NCI-H460 (cell line): Measurements from ENCODE around the gene DLG2. TPM values are rescaled to one million over a fixed set of nuclear protein-coding genes. Genes with fewer than 3 reads are reported as not detected.

Experiments used
- DNase-seq: peaks from one replicate; pipeline ENCODE4 v3.0.0-alpha.2; 2016; ENCODE audit warnings: low read depth; ENCODE audit errors: extremely low read depth
- total RNA-seq: library from RNA; depleted of rRNA; stranded (reverse); fragments of >200 nt; shearing (Covaris generic); gene quantifications from 2 replicates; pipeline ENCODE4 v1.2.3, GENCODE V29; 2014

The DLG2 gene
- total RNA-seq, 1 experiment from 2014 or later: 115 TPM

DNA sequence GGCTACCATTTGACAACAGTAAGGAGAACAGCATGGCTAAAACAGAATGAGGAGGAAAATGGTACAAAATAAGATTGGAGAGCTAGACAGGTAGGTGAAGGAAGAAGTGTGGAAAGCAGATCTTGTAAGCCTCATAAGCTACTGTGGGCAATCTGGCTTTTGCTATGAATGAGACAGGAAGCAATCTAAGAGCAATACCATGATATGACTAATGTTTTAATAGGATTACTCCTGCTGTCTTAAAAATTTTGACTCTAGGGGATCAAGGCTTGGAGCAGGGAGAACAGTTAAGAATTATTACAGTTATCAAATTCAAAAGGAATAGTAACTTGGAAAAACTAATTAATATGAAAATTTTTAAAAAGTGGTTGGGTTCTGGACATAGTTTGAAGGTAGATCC lies 1174.9 kb downstream of the DLG2 start:
- DNase-seq: no peak

DNA sequence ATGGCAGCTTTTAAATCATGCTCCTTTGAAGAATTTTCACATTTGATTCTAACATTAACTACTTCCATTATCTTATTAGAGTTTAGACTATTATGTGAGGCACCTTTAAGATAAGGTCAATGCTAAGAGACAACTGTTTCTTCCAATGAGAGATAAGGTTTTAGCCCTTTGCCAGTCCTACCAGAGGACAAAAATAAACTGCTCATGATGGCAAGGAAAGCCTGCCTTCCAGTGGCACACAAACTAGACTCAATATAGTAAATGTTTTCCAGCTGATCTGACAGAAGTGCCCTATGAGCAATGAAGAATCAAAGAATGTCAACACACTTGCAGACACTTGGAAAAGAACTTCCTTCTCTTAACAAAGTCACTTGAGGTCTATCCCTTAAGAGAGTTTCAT lies 1188.6 kb downstream of the DLG2 start:
- no peak for DNase-seq

DNA sequence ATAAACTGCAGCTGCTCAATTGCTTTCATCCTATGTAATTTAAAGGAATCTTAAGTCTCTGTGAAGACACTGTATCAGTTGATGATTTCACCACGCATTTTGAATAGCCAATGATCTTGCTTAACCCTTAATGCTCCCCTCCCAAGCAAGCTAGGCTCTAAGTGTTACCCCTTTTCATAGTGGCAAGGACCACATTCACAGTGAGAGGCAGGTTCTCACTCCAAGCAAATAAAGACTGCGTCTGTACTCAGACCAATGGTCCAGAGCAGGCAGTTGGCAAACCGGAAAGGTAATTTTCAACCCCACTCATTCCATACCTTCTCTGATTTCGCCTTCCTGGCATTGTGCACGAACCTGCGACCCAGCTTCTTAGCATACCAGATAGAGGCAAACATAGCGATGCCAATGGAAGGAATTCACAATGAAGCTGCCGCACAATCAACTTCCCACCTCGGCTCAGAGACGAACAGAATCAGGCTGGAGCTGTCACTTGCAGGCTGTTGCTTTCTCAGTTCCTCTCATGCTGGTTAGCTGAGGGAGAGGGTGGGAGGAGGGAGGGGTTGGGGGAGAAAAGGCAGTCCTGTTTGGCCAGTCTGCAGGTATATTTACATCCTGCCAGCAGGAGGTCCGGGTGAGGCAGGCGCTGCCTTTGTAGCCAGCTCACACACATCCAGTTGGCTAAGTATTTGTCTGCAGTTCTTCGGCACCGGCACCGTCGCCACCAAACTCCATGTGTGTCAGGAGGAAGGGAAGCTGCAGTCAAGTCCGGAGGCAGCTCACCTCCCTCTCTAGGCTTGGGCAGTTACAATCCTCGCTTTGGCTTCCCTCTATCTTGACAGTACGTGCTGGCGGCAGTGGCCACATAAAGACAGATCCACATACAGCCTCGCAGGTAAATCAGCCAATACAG lies 1189.8 kb downstream of the DLG2 start:
- no peak for DNase-seq

DNA sequence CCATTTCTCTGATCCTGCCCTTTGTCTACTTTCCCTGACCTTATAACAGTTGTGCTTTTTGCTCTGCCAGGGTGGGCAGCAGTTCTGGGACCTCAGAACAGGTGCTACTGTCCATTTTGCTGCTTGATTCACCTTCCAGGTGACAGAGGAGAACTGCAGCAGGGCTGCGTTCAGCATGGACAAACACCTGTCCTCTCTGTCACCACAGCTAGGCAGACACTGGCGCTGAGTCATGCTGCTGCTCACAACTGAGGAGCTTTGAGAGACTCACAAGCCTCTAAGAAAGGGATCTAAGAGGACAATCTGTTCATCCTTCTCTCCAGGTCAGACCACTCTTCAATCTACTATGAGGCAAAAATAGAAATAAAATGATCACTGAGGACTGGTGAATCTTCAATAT lies 1196.5 kb downstream of the DLG2 start:
- DNase-seq: no peak

DNA sequence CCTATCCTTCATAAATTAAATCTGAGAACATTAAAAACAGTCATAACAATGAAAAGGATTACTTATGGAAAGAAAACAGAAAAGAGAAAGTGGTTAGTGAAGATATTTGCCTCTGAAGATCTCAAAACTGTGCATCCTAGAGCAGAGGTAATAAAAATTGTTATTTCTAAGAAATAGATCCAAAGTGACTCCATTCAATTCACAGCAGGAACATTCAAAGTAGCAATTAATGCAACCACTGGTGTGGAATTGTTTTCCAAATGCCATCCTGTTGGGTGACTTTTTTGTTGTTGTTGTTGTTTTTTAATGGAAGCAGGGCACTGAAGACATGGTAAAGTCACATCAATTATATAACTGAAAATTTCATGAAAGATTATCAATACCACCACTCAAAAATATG lies 1201.5 kb downstream of the DLG2 start:
- DNase-seq: no peak

DNA sequence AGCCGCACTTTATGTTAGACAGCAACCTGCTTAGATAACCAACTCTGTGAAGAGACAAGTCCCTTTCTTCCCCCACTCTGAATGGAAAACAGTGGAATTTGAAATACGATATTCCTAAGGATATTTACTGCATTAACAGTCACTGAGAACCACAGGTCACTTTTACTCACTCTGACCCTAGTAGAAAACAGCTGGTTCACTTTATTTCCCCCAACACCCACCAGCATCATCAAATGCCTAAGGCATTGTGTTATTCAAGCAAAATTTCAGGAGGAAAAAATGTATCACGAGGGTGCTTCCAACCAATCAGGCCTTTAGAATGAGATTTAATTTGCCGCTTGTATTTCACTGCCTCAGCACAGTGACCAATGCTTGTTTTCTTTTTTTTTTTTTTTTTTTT lies 1206.9 kb downstream of the DLG2 start:
- no peak for DNase-seq

DNA sequence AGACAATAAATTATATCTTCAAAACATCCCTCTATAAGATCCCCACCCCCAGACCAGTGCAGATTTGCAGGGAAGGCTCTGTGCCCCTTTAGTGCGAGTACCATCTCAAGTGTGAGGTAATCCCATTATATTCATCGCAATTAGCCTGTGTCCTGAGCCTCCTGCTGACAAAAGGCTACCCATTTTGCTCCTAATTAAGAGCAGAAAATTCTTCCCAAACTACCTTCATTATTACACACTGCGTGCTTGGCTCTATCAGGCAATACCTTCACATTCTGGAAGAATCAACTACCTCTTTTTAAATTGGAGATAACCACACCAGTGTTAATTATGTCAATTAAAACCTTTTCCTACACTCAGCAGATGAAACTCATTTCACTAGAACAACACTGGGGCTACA lies 1207.5 kb downstream of the DLG2 start:
- DNase-seq: no peak

DNA sequence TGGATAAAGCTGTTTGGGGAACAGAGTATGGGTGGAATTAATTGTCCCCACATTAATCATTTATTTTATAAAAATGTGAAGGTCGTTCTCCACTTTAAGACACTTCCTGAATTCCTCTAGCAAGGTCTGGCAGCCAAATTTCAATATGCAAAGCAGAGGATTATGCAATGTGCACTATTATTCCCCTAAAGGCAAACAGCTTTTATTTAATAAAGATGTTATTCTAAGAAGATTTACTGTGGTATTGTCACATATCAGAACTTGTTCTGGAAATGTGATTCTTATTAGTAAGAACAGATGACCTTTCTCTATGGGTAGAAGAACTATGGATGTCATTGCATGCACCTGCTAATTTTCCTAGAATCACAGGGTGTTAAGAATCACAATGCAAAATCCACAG lies 1212.2 kb downstream of the DLG2 start:
- DNase-seq: no peak

DNA sequence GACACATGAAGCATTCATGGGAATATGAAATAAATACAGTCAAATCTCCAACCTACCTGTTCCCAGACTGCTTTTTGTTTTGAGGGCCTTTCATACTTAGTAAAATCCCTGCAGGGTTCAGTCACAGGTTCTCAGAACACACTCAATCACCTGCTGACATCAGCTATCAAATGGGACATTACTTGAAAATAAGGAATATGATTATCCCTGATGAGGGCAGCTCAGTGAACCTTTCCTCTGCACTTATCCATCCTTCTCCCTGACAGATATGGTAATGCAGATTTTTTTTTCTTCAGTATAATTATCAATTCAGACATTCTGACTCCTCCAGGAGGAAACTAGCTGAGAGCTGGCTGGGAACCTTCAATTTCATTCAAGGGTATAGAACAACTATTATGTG lies 1213.6 kb downstream of the DLG2 start:
- DNase-seq: no peak

DNA sequence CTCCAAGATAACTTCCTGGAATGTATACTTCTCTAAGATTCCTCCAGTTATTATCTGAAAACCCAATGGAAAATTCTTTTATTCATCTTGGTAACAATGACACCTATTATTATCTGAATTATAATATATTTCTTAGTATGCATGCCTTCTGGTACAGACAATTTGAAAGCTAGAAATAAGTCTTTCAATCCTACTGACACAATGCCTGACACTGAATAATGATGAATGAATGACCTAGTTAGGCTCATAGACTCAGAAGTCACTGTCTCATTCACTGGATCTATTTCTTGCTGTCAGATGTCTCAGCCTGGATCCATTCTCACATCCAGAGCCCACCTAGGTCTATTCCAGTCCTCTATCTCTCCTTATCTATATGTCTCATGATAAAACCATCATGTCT lies 1214.3 kb downstream of the DLG2 start:
- DNase-seq: no peak

DNA sequence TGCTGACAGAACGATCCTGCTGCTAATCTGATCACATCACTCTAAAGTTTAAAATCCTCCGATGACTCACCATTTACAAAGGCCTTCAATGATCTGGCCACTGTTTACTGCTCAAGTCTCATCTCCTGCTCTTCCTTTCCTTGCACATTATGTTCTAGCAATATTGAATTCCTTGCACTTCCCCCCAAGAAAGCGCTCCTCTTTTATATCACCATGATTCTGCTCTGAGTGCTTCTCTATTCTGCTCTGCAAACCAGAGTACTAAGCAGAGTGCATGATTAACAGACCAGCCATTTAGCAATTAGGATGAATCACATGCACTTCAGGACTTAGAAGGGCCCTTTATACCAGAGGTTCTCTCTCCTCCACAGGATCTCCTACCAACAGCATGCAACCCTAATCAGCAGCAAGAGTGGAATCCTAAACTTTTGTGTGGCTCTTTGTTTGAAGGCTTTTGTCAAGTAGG lies 1218.2 kb downstream of the DLG2 start:
- no peak for DNase-seq

DNA sequence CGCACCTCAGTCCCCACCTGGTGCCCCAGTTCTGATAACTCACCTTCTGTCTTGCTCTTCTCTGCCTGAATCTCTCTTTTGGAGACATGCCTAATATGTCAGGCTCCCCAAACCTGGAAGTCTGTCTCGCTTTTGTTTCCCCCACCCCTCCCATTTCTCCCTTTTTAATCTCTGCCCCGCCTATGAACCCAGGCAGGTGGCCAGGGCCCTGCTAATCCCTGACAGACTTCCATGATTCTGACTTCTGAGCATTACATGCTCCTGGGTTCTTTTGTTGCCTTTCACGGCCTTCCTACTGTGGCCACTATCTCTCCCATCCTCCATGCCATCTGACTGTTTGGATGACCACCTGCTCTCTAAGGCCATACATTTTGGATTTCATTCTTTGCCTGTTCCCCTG lies 1220.1 kb downstream of the DLG2 start:
- no peak for DNase-seq

DNA sequence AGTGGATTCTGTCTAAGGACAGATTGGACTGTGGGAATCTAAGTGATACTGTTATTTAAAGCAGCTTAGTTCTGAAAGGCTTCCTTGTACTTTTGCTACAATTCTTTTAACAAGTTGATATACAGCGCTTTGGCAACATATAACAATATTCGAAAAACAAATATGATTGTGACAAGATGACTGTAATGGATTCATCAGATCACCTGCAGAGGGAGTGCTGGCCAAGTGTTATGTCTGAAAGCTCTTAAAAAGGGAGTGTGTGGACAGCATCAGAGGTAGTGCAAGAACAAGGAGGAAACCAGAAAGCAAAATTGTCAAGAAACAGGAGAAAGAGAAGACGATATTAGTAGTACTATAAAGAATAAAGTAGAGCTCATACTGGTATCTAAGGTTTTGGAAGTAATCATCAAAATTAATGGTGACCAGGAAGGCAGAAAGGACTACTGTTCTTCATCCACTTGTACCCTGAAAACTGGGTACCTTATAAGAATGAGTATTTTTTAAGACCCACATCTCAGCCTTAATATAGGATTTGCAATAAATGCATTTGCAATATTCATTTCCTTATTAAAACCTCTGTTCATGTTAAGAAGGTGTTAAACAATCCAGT lies 1229.0 kb downstream of the DLG2 start:
- no peak for DNase-seq

DNA sequence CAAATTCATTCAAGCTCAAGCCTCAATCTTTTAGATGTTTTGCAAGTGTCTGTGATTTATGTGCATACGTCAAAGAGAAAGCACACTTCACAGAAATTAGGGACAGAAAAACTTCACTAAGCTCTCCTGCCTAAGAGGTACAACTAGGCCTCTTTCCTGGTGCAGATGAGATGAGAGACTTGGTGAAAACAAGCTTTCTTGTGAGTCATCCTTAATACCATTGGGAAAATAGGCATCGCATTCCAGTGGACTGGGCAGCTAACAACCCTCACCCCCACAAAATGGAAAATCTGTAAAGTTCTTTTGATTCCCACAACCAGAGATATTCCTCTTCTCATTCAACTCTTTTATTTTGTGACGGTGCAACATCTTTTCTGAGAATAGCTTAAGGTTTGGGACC lies 1230.6 kb downstream of the DLG2 start:
- DNase-seq: no peak

DNA sequence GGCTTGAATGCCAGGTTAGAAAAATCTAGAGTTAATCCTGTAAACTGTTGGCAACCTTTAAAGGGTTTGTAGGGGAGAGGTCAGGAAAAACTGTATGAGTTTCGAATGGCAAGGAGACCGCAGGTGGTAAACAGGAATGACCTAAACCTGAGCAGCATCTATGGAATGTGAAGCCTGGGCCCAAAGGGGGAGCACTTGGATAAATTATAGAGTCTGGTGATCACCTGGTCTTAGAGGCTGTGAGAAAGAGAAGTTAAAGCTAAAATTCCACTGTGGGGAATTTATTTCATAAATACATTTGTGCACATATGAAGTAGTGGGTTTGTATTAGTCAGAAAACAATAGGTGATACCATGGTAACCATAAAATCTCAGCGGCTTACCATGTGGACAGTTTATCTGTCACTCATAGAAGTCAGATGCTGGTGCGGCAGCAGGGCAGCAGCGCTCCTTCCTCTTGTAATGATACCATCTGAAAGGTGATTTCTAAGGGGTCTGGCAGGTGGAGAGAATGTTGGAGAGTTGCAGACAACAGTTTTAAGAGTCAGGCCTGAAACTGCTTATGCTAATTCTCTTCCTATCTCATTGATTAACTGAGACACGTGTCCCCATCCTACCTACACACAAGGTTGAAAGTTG lies 1236.6 kb downstream of the DLG2 start:
- DNase-seq: no peak

DNA sequence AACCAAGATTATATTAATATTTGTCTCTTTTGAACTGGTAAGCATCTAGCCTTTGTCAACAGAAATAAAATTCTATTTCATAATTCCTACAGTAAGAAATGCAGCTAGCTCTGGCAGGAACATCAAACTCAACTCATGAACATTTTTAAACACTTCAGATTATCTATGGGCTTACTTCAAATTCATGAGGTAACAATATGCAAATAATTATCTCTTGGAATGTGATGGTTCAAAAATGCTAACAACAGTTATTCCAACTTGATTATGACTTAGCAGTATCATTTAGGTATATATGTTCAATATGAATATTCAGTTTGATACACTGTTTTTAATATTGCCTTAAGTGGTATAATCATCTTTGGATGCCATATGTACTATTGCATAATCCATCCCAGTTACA lies 1237.4 kb downstream of the DLG2 start:
- no peak for DNase-seq

DNA sequence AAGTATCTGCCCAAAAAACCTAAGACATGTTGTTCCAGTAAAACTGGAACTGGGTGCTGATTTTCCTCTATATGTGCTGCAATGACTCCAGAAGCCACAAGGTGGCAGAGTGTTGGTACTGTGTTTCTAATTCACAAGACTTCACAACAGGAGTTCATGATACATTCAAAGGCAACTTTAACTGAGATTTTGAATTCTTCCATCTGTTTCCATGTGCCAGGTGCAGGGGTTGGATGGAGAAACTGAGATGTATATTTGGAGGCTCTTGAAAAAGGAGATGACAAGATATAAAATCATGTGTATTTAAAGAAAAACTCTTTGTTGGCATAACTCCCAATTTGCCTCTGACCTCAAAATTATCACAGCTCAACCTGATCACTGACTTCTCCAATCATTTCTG lies 1242.4 kb downstream of the DLG2 start:
- DNase-seq: peak; percentile 29

DNA sequence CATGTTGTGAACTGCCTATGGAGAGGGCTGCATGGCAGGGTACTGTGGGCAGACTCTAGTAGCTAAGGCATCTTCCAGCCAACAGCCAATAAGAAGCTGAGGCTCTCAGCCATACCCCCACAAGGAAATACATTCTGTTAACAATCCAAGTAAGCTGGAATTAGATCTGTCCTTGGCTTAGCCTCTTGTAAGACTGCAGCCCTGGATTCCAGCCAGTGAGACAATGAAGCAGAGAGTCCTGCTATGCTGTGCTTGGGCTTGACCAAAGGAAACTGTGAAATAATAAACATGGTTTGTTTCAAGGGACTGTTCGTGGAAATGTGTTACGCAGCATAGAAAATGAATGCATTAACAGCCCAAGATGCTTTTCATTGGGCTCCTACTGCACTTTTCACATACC lies 1243.6 kb downstream of the DLG2 start:
- DNase-seq: no peak

DNA sequence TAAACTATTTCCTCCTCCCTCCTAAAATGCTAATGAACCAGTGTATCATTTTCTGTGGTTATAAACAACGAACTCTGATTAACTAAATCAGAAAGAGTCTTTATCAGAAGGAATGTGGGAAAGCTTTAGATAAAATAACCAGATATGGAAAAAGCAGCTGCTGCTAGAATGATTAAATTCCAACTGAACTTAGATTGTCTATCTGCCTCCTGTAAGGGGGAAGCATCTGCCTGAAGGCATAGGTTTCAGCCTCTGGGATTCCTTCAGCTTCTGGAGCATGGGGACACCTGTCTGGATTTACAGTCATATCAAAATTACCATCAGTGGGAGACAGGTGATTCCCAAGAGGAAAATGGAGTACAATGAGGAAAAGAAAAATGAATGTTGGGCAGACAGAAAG lies 1245.5 kb downstream of the DLG2 start:
- no peak for DNase-seq

DNA sequence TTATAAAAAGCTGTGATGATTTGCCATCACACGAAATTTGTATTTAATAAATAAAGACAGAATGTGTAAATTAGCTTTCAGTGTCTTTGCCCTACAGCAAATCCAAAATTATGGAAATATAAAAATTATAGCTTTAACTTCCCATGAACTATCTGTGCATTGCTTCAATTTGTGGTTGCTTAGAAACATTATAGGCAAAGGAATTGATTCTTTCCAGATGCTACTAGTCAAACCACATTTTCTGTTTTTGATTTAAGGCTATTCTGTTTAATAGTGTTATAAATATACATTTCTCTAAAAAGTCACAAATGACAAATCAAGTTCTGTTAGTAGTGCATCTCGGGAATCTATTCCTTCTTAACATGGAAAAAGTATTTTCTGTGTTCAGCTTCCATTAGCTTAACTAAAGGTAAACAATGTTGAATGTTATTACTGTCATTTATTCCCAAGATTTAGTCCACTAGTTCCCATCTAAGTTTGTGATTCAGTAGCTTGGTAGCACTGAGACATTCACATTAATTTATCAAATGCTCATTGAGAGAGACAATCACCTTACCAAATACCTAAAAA lies 1254.7 kb downstream of the DLG2 start:
- DNase-seq: no peak

DNA sequence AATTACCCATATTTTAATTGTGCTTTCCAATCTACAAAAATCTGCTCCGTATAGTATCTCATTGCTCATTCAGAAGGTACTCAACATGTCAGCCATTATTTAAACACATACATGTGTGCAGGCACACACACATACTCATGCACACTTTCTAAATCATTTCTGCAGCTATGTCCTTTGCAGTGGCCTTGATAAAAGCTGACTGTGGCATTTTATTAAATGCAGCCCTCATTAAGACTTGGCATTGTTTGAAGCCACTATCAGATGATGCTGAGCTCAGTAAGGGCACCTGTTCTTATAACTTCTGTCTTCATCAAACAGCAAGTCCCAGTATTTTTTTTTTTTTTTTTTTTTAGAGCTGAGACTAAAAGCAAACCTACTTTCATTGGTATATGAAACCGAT lies 1269.1 kb downstream of the DLG2 start:
- no peak for DNase-seq
